Hematopoietic multipotent progenitor cell treated with erythropoietin and hydrocortisone succinate and interleukin-3 and kit ligand, for 8 days (in vitro differentiated cells): ENCODE data around the gene ZSCAN18.
"Not testable (repeated sequence)": the region's sequence is repeated elsewhere in the genome, so short reads cannot be mapped to it uniquely, and the experiment has no call there.

Experiments used
- DNase-seq: peaks from one replicate; pipeline ENCODE4 v3.0.0-alpha.2; 2015

Gene ZSCAN18, protein sequence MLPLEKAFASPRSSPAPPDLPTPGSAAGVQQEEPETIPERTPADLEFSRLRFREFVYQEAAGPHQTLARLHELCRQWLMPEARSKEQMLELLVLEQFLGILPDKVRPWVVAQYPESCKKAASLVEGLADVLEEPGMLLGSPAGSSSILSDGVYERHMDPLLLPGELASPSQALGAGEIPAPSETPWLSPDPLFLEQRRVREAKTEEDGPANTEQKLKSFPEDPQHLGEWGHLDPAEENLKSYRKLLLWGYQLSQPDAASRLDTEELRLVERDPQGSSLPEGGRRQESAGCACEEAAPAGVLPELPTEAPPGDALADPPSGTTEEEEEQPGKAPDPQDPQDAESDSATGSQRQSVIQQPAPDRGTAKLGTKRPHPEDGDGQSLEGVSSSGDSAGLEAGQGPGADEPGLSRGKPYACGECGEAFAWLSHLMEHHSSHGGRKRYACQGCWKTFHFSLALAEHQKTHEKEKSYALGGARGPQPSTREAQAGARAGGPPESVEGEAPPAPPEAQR

GRCh38 chr19:58097781-58098681, at the start of gene ZSCAN18:
Gene ZSCAN18 (minus strand): TSS chr19:58098231. CDS start chr19:58090267, 7,964 bp downstream.
- DNase-seq: peak; percentile 92

DNA sequence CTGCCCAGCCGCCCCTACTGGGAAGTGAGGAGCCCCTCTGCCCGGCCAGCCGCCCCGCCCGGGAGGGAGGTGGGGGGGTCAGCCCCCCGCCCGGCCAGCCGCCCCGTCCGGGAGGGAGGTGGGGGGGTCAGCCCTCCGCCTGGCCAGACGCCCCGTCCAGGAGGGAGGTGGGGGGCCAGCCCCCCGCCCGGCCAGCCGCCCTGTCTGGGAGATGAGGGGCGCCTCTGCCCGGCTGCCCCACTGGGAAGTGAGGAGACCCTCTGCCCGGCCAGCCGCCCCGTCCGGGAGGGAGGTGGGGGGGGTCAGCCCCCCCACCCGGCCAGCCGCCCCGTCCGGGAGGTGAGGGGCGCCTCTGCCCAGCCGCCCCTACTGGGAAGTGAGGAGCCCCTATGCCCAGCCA, 49.4 kb upstream of the ZSCAN18 start:
- not testable (repeated sequence) for DNase-seq

DNA sequence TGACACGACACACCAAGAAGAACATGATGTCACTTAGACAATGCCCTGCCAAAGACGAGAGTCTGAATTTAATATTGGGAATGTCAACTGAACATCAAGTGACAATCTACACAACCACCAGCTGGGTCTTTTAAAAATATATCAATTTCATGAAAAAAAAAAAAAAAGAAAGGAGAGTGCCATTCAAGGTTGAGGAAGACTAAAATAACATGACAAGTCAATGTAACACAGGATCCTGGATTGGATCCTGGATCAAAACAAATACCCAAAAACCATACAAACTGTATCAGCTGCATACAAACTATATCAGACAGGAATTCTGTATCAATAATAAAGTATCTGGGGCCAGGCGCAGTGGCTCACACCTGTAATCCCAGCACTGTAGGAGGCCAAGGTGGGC, 47.8 kb upstream of the ZSCAN18 start:
- no peak for DNase-seq

- DNase-seq: no peak
Observed at GRCh38 chr19:58134244-58134643, 36.2 kb upstream of the ZSCAN18 start.

DNA sequence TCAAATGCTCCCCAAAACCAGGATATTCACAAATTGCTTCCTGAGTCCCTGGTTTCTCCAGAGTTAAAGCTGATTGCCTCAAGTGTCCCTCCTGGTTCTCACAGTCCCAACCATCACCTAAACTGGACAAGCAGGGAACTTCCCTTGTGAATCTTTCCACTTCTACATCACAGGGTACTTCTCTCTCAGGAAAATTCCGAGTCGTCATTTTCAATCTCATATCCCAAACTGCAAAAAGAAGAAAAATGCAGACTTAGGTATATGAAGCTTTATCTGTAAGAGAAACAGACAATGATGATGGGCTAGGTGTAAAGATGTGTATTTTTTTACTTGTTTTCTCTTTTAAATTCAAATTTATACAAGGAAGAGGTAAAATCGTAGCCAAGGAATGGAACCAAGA, 31.3 kb upstream of the ZSCAN18 start:
- no peak for DNase-seq

DNA sequence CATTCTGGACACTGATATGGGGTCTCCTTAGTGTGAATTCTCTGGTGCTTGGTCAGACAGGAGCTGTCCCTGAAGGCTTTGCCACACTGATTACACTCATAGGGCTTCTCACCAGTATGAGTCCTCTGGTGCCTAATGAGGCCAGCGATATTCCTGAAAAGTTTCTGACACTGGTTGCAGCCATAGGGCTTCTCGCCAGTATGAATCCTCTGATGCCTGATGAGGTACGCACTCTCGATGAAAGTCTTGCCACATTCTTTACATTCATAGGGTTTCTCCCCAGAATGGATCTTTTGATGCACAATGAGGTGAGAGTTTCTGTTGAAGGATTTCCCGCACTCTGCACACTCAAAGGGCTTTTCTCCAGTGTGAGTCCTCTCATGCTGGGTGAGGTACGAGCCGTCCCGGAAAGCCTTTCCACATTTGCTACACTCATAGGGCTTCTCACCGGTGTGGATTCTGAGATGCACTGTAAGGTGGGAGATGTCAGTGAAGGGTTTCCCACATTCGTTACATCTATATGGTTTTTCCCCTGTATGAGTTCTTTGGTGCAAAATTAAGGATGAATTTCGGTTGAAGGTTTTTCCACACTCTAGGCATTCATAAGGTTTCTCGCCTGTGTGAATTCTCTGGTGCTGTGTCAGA, 30.1 kb upstream of the ZSCAN18 start:
- DNase-seq: no peak

DNA sequence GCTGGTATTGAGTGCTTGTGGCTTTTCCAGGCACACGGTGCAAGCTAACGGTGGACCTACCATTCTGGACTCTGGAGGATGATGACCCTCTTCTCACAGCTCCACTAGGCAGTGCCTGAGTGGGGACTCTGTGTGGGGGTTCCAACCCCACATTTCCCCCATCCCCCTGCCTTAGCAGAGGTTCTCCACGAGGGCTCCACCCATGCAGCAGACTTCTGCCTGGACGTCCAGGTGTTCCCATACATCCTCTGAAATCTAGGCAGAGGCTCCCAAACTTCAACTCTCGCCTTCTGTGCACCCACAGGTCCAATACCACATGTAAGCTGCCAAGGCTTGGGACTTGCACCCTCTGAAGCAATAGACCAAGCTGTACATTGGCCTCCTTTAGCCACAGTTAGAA, 25.3 kb upstream of the ZSCAN18 start:
- no peak for DNase-seq

- no peak for DNase-seq
Observed at GRCh38 chr19:58118979-58119733, 21.1 kb upstream of the ZSCAN18 start.

- no peak for DNase-seq
Observed at GRCh38 chr19:58117841-58118575, 20.0 kb upstream of the ZSCAN18 start.

GRCh38 chr19:58108546-58108817, 10.5 kb upstream of the ZSCAN18 start:
- no peak for DNase-seq

DNA sequence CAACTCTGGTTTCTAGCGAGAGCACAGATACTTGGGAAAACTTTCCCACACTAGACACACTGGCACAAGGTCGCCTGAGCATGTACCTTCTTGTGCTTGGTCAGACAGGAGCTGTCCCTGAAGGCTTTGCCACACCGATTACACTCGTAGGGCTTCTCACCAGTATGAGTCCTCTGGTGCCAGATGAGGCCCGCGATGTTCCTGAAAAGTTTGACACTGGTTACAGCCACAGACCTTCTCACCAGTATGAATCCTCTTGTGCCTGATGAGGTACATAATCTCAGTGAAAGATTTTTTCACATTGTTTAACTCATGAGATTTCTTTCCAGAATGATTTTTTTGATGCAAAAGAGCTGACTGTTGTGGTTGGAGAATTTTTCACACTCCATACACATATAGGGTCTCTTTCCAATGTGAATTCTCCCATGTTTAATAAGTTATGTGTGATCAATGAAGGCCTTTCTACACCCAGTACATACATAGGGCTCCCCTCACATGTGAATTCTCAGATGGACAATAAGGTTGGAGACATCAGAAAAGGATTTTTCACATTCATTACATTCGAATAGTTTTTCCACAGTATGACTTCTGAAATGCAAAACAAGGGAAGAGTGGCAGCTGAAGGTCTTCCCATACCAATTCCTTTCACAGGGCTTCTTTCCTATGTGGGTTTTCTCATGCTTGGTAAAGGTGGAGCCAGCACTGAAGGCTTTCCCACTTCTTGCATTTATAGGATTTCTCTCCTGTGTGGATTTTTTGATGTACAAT, 9.9 kb upstream of the ZSCAN18 start:
- no peak for DNase-seq

- no peak for DNase-seq
Observed at GRCh38 chr19:58098682-58098998, 609 bp upstream of the ZSCAN18 start.

- DNase-seq: no peak
Observed at GRCh38 chr19:58097349-58097748, 682 bp downstream of the ZSCAN18 start.

- DNase-seq: no peak
Observed at GRCh38 chr19:58096884-58097283, 1.1 kb downstream of the ZSCAN18 start.

GRCh38 chr19:58095328-58095727, 2.7 kb downstream of the ZSCAN18 start:
- DNase-seq: no peak

DNA sequence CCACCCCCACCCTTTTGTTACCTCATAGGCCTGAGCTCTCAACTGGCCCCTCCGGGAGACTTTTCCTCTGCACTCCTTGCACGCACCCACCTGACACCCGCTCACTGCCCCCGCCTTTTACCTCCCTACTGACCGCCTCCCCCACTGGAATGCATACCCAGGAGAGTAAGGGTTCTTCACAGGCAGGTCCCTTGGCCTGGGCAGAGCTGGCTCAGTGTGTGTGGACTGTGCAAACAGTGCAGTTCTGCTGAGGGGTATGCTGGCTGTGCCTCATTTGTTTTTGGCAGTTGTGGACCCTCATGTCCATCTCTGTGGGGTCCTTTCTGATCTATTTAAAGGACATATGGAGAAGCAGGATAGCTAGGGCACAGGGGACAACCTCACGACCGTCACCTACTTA, 5.0 kb downstream of the ZSCAN18 start:
- DNase-seq: no peak

DNA sequence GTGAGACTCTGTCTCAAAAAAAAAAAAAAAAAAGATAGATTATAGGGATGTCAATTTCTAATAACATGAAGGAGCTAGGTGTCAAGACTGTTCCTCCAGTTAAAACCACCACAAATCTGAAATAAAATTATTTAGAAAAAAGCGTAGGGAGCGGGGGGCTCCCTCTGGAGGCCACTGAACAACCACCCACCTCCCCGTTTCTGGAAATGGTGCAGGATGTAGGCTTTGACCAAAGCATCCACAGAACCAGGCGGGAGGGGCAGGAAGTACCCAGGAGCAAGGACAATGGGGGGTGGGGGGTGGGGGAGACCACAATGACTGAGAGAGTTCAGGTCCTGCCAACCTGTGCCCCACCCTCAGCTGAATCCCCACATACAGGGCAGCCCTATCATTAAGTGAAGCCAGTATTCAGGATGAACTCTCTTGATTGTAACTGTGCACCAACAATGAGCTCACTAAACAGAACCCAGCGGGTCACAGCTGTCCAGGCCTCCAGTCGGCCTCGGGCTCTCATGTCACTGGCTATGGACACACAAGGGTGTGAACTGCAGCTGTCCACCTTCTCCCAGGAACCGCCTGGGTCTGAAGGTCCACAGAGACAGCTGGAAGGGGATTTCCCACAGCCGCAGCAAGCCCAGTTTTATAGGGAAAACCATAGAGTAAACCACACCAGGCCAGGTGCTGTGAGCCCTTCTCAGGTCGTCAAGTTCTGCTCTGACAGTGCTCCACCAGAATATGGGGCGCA, 6.6 kb downstream of the ZSCAN18 start:
- no peak for DNase-seq

DNA sequence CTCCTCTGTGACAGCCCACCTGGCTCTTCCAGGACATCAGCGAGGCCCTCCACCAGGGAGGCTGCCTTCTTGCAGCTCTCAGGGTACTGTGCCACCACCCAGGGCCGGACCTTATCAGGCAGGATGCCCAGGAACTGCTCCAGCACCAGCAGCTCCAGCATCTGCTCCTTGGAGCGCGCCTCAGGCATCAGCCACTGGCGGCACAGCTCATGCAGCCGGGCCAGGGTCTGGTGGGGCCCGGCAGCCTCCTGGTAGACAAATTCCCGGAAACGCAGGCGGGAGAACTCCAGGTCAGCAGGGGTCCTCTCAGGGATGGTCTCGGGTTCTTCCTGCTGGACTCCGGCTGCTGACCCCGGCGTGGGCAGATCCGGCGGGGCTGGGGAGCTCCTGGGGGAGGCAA, 8.2 kb downstream of the ZSCAN18 start:
- DNase-seq: no peak

DNA sequence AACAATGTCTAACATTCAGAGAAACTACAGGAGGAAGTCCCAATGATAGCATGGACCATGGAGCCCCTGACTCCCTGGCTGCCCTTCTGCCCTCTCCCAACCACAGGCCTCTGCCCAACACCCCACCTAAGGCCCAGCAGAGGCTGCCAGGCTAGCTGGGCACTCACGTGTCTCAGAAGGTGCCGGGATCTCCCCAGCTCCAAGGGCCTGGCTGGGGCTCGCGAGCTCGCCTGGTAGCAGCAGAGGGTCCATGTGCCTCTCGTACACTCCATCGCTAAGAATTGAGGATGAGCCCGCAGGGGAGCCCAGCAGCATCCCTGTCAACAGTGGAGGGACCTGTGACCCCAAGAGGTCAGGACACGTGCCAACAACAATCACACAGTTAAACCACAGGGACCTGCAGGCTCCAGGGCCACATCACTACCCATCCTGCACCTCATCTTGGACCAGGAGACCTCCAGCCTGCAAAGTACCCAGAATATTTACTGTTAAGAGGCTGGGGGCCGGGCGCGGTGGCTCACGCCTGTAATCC, 9.4 kb downstream of the ZSCAN18 start:
- DNase-seq: no peak
